NOMO-1 treated with DMSO at 0.1 percent for 48 hours (cell line): Measurements from ENCODE around the gene SPDYC.

Experiments
- DNase-seq: peaks from one replicate; lab custom pipeline; 2025; ENCODE audit not compliant: unreplicated experiment; lab: John Stamatoyannopoulos, UW

Gene SPDYC

DNA sequence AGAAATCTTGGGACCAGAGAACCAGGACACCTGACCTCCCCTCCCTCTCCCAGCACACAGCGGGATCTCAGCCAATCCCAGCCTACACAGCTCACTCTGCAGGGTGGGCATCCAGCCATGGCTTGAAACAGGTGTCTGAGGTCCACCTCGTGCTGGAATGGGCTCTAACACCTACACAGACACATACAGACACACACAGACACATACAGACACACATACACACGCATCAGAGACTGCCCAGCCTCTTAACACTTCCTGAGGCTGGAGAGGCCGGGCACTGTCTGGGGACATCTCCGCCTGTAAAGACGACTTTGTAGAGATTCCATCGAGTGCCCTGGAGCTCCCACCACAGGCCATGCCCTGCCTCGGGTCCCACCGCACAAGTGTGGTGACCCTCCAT lies 48.4 kb downstream of the SPDYC start:
- no peak for DNase-seq

DNA sequence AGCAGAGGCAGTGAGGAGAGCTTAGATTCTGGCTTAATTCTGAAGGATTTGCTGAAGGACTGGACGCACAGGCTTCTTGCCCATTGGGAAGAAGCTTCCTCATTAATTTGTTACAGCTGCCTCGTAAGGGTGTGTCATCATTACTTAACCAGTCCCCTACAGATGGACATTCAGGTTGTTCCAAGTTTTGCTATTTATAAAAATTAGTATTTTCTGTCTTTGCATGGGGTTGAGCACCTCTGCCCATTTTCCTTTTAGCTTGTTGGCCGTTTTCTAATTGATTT lies 49.8 kb downstream of the SPDYC start:
- DNase-seq = no peak

DNA sequence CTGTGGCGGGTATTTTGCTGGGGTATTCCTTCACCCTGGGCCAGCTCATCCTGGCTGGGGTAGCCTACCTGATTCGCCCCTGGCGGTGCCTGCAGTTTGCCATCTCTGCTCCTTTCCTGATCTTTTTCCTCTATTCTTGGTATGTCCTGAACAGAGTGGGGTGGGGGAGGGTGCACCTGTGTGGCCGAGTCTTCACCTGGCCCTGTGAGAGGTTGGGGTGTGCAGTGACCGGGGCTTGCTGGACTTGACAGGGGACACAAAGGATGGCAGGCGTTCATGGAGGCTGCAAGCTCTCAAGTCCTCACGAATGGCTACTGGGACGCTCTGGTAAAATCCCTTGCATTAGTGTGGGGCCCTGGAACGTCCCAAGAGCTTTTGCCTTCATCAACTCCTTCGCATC lies 51.0 kb downstream of the SPDYC start:
- DNase-seq = no peak
